Measurements from ENCODE around the gene RPL15.
A peak's percentile ranks its signal among the peaks of the same experiment; 100 is the strongest.

RPL15 gene

DNA sequence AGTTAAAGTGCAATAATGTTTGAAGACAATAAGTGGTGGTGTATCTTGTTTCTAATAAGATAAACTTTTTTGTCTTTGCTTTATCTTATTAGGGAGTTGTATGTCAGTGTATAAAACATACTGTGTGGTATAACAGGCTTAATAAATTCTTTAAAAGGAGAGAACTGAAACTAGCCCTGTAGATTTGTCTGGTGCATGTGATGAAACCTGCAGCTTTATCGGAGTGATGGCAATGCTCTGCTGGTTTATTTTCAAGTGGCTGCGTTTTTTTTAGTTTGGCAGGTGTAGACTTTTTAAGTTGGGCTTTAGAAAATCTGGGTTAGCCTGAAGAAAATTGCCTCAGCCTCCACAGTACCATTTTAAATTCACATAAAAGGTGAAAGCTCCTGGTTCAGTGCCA, 2.7 kb downstream of the RPL15 start:
- Histone ChIP-seq H3K9ac (ENCODE audit: low read length) (no peak overlapping the region), H3K4me2 (ENCODE audit: low read depth, low read length, poor library complexity, severe bottlenecking) (peak overlapping the region; percentile 32), H3K27ac (ENCODE audit: low read depth, low read length) (peak overlapping the region; percentile 46), H3K9me2 (replicated peaks; ENCODE audit: insufficient read depth, low read length) (no peaks in the 10 kb centered on the region), H3K9me3 (ENCODE audit: insufficient read depth, low read length) (no peaks in the 10 kb centered on the region), H4K20me1 (ENCODE audit: low read depth, low read length) (peaks cover 21% of the 10 kb centered on the region), H3F3A (ENCODE audit: insufficient read depth) (peaks cover 61% of the 10 kb centered on the region), H2AFZ (ENCODE audit: low read depth, low read length, severe bottlenecking) (no peak overlapping the region), H3K79me2 (ENCODE audit: insufficient read depth, low read length) (peaks cover 22% of the 10 kb centered on the region), H3K36me3 (ENCODE audit: low read length) (peaks cover 26% of the 10 kb centered on the region), H3K4me3 (ENCODE audit: insufficient read depth, low read length, poor library complexity, severe bottlenecking) (no peak overlapping the region), H3K27me3 (ENCODE audit: low read length) (no peaks in the 10 kb centered on the region)
- TF ChIP-seq CTCF (IDR thresholded peaks at IDR 0.05; ENCODE audit: insufficient read depth, low read length, poor library complexity, severe bottlenecking) = no peak
- no peak for TF ChIP-seq EZH2phosphoT487 (conservative IDR thresholded peaks at IDR 0.05; ENCODE audit: low read length)

- TF ChIP-seq CTCF (IDR thresholded peaks at IDR 0.05; ENCODE audit: insufficient read depth, low read length, poor library complexity, severe bottlenecking) = no peak
- H3K4me2 ChIP-seq (ENCODE audit: low read depth, low read length, poor library complexity, severe bottlenecking) = peak overlapping the region; percentile 32
- H3K4me3 ChIP-seq (ENCODE audit: insufficient read depth, low read length, poor library complexity, severe bottlenecking) = no peak overlapping the region
- H4K20me1 ChIP-seq (ENCODE audit: low read depth, low read length) = peaks cover 21% of the 10 kb centered on the region
- no peaks in the 10 kb centered on the region for H3K9me2 ChIP-seq (replicated peaks; ENCODE audit: insufficient read depth, low read length)
- H3K27me3 ChIP-seq (ENCODE audit: low read length) = no peaks in the 10 kb centered on the region
- H3K9me3 ChIP-seq (ENCODE audit: insufficient read depth, low read length) = no peaks in the 10 kb centered on the region
- peaks cover 22% of the 10 kb centered on the region for H3K79me2 ChIP-seq (ENCODE audit: insufficient read depth, low read length)
- H3K9ac ChIP-seq (ENCODE audit: low read length) = no peak overlapping the region
- H3F3A ChIP-seq (ENCODE audit: insufficient read depth) = peaks cover 56% of the 10 kb centered on the region
- H2AFZ ChIP-seq (ENCODE audit: low read depth, low read length, severe bottlenecking) = no peak overlapping the region
- H3K27ac ChIP-seq (ENCODE audit: low read depth, low read length) = peak overlapping the region; percentile 46
- peaks cover 26% of the 10 kb centered on the region for H3K36me3 ChIP-seq (ENCODE audit: low read length)
Measured at GRCh38 chr3:23920151-23920655, 3.3 kb downstream of the RPL15 start.

- Histone ChIP-seq H3K9ac (ENCODE audit: low read length) (no peak overlapping the region), H4K20me1 (ENCODE audit: low read depth, low read length) (peaks cover 21% of the 10 kb centered on the region), H3K4me2 (ENCODE audit: low read depth, low read length, poor library complexity, severe bottlenecking) (no peak overlapping the region)
Measured at GRCh38 chr3:23921052-23921511, 4.2 kb downstream of the RPL15 start.

More at GRCh38 chr3:23921052-23921511, 4.2 kb downstream of the RPL15 start:
- Histone ChIP-seq H3K4me3 (ENCODE audit: insufficient read depth, low read length, poor library complexity, severe bottlenecking) (no peak overlapping the region), H3K9me3 (ENCODE audit: insufficient read depth, low read length) (no peaks in the 10 kb centered on the region), H3K27me3 (ENCODE audit: low read length) (no peaks in the 10 kb centered on the region), H3K9me2 (replicated peaks; ENCODE audit: insufficient read depth, low read length) (no peaks in the 10 kb centered on the region), H3K27ac (ENCODE audit: low read depth, low read length) (peak overlapping the region; percentile 5; the same call in 1 of the 2 replicates), H3F3A (ENCODE audit: insufficient read depth) (peaks cover 56% of the 10 kb centered on the region), H3K79me2 (ENCODE audit: insufficient read depth, low read length) (peaks cover 22% of the 10 kb centered on the region), H2AFZ (ENCODE audit: low read depth, low read length, severe bottlenecking) (no peak overlapping the region), H3K36me3 (ENCODE audit: low read length) (peaks cover 26% of the 10 kb centered on the region)
- TF ChIP-seq EZH2phosphoT487 (conservative IDR thresholded peaks at IDR 0.05; ENCODE audit: low read length) = no peak
- TF ChIP-seq CTCF (IDR thresholded peaks at IDR 0.05; ENCODE audit: insufficient read depth, low read length, poor library complexity, severe bottlenecking) = no peak

Data from SU-DHL-6 (cell line).